GM21526 (cell line): ENCODE measurements around the gene VIPR2.
"Not testable (repeated sequence)": the region's sequence is repeated elsewhere in the genome, so short reads cannot be mapped to it uniquely, and the experiment has no call there.

Source experiments
- ATAC-seq: cut with Tn5 transposase; IDR thresholded peaks from one replicate; pipeline ENCODE4 v1.9.1; 2021; ENCODE audit warnings: moderate library complexity; ENCODE audit not compliant: unreplicated experiment, low FRiP score

The VIPR2 gene

DNA sequence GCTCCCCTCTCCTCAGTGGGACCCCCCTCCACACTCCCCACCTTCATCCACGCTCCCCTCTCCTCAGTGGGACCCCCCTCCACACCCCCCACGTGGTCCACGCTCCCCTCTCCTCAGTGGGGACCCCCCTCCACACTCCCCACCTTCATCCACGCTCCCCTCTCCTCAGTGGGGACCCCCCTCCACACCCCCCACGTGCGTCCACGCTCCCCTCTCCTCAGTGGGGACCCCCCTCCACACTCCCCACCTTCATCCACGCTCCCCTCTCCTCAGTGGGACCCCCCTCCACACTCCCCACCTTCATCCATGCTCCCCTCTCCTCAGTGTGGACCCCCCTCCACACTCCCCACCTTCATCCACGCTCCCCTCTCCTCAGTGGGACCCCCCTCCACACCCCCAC, 146.4 kb downstream of the VIPR2 start:
- not testable (repeated sequence) for ATAC-seq

DNA sequence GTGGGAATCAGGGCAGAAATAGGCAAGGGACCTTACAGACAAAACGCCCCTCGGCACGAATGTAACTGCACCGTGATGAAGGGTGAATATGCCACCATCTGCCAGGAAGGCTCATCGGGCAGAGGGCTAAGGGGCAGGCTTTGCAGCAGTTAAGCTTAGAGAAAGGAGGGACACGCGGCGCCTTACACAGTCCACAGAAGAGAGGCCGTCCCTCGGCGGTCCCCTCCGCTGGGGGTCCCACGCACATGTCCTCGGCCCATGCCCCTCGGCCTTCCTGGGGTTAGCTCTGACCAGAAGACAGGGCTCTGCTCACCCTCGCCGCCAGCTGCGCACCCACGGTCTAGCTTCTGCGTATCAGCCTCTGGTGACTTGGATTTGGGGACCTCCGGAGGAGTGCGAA, 147.2 kb downstream of the VIPR2 start:
- ATAC-seq: no peak

DNA sequence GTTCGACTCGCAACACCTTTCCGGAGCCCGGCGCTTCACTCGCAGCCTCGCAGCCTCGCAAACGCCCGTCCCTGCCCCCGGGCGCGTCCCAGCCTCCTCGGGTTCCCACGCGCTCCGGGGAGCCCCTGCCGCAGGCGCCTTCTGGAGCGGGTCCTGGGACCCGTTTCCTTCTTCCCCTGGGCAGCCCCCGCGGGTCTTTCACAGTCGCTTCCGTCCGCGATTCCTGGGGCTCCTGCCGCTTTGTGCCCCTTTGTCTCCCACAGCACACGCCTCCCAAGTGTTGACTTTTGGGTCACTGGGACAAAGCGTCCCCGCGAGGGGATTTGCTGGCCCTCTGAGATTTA, 147.6 kb downstream of the VIPR2 start:
- ATAC-seq: no peak

DNA sequence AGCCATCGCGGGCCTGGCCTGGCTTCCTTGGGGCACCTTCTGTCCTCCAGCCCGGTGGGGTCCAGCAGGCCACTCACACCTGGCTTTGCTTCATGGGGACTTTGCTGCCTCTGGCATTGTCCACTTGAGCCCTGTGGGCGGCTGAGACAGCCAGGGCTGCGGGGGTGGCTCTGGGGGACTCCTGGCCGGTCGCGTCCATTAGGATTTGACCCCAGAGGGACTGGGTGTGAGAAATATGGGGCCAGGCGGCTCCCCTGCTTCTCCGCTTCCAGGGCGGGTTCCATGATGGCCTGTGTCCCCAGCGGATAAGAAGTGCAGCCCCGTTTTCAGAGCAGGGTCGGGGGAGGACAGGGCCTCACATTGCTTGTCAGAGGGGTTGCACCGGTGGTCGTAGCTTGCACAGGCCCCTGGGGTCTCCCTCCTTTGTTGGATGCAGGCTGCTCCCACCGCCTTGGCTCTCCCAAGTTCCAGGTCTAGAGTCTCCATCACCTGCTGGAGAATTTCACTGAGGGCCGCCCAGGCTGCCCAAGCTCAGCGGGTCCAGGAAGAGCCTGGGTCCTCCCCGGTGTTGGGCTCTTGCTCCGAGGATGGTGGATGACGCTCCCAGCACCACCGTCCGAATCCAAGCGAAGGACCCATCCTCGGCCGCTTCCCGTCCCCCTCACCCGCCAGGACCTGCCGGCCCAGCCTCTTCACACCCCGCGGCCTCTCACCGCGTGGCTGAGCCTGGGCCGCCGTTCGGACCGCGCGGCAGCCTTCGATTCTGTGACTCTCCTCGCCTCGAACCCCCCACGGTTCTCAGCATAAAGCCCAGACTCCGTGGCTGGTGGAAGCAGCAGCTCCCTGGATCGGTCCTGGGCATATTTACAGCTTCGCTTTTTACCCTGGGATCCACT, 148.2 kb downstream of the VIPR2 start:
- ATAC-seq: no peak

DNA sequence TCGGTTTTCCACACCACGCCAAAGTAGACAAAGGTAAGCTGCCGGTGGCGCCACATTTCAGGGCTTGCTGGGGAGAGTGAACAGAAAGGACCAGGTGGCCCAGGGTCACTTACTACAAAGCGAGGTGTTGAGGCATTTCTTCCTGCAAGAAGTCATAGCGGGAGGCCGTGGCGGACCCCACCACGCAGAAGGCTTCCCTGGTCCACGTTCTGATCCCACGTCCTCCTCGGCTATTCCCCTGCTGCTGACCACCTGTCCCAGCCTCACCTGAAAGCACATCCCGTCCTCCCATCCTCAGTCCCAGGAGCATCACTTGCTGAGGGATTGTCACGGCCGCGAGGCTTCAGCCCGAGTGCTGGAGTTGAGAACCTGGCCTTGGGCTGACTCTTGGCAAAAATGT, 149.2 kb downstream of the VIPR2 start:
- ATAC-seq: no peak

DNA sequence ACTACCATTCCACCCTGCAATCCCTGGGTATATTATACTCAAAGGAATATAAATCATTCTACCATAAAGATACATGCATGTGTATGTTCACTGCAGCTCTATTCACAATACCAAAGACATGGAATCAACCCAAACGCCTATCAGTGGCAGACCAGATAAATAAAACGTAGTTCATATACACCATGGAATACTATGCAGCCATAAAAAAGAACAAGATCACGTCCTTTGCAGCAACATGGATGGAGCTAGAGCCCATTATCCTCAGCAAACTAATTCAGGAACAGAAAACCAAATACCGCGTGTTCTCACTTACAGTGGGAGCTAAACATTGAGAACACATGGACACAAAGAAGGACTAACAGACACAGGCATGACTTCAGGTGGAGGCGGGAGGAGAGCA, 150.0 kb downstream of the VIPR2 start:
- no peak for ATAC-seq

DNA sequence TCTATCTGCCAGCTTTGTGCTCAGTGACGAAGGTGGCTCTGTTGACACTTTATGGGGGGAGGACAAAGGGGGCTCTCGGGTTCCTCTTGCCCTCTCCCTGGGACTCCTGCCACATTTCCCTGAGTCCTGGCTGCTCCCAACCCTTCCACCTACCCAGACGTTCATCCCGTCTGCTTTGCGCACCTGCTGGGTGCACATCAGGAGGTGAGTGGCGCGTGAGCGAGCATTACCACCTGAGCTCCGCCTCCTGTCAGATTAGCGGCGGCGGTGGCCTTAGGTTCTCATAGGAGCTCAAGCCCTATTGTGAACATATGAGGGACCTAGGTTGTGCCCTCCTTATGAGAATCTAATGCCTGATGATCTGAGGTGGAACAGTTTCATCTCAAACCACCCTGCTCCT, 151.1 kb downstream of the VIPR2 start:
- ATAC-seq: no peak

DNA sequence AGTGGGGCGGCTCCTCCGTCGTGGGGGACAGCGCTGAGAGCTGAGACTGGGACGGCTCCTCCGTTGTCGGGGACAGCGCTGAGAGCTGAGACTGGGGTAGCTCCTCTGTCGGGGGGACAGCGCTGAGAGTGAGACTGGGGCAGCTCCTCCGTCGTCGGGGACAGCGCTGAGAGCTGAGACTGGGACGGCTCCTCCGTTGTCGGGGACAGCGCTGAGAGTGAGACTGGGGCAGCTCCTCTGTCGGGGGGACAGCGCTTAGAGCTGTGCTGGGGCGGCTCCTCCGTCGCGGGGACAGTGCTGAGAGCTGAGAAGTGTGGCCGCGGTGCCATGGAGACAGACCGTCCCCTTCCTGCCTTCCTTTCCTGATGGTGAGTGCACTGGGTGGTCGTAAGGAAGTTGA, 151.9 kb downstream of the VIPR2 start:
- ATAC-seq: no peak

DNA sequence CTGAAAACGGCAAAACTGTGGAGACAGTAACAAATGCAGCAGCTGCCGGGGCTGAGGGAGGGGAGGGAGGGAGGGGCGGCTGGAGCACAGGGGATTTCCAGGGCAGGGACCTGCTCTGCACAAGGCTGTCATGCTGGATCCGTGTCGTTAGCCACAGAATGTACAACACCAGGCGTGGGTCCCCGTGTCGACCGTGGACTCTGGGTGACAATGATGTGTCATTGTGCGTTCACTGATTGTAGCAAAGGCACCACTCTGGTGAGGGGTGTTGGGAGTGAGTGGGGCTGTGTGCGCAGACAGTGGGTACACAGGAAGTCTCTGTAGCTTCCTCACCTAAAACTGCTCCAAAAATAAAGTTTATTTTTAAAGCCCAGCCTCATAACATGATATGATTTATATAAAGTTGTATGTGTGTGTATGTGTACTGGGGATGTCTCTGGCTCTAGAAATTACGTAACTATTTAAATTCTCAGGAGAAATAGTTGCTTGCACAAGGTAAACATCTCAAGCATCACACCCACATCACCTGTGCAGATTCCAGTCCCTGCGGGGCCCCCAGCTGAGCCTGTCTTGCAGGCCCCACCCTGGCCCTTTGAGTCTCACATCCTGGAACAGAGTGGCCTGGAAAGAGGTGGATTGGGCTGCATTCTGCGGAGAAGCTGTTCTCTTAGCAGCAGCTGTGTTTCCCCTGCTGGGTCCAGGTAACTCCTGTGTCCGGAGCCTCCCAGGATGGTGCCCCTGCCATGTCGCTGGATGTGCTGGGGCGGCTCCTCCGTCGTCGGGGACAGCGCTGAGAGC, 152.6 kb downstream of the VIPR2 start:
- ATAC-seq: no peak

DNA sequence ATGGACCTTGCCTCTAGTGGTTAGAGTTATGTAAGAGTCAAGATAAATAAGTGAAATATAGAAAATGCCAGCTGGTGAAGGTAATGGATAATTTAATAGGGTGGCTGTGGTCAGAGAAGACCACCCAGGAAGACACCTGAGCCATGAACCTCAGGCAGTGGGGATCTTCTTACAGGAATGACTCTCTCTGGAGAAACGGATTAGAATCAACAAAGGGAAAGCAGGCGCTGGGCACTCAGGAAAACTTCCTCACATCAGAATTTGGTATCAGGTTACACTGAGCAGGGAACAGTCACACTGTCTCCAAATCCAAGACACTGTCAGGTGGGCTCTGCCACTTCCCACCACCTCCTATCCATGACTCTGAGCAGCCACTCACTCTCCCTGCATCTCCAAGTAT, 155.7 kb downstream of the VIPR2 start:
- no peak for ATAC-seq

DNA sequence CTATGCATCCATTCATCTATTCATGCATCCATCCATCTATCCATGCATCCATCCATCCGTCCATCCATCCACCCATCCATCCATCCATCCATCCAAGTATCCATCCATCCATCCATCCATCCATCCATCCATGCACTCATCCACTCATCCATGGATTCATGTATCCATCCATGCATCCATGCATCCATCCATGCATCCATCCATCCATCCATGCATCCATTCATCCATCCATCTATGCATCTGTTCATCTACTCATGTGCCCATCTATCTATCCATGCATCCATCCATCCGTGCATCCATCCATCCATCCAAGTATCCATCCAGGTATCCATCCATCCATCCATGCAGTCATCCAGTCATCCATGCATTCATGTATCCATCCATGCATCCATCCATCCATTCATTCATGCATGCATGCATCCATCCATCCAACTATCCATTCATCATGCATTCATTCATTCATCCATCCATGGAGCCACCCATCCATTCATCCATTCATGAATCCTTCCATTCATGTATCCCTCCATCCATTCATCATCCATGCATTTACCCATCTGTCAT, 156.3 kb downstream of the VIPR2 start:
- no peak for ATAC-seq

DNA sequence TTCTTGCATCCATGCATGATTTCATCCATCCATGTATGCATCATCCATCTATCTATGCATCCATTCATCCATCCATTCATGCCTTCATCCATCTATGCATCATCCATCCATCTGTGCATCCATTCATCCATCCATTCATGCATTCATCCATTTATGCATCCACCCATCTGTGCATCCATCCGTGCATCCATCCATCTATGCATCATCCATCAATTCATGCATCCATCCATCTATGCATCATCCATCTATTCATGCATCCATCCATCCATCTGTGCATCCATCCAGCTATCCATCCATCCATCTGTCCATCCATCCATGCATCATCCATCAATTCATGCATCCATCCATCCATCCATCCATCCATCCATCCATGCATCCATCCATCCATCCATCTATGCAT, 157.0 kb downstream of the VIPR2 start:
- ATAC-seq: no peak

DNA sequence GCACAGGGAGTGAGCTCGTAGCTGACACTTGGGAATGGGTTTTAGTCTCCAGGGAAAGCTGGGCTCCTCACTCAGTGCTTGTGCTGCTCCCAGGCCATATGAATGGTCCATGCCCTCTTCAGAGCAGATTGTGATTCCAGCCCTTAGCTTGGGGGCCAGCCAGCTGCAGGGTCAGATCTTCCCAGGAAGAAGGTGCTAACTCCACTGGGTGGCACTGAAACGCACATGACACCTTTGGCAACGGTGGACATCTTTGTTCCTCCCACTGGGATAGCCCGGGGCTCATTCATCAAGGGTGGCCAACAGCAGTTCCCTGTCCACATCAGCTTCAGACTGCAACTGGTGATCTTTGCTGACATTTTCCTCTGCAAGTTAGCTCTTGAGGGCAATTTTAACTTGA, 159.1 kb downstream of the VIPR2 start:
- no peak for ATAC-seq

DNA sequence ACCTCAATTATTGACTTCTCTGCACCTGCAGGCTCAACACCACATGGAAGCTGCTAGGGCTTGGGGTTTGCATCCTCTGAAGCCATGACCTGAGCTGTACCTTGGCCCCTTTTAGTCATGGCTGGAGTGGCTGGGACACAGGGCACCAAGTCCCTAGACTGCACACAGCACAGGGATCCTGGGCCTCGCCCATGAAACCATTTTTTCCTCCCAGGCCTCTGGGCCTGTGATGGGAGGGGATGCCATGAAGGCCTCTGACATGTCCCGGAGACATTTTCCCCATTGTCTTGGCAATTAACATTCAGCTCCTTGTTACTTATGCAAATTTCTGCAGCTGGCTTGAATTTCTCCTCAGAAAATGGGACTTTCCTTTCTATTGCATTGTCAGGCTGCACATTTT, 160.7 kb downstream of the VIPR2 start:
- ATAC-seq: not testable (repeated sequence)

DNA sequence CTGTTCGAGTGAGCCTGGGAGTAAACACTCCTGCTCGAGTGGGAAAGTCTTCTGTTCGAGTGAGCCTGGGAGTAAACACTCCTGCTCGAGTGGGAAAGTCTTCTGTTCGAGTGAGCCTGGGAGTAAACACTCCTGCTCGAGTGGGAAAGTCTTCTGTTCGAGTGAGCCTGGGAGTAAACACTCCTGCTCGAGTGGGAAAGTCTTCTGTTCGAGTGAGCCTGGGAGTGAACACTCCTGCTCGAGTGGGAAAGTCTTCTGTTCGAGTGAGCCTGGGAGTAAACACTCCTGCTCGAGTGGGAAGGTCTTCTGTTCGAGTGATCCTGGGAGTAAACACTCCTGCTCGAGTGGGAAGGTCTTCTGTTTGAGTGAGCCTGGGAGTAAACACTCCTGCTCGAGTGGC, 162.6 kb downstream of the VIPR2 start:
- not testable (repeated sequence) for ATAC-seq

DNA sequence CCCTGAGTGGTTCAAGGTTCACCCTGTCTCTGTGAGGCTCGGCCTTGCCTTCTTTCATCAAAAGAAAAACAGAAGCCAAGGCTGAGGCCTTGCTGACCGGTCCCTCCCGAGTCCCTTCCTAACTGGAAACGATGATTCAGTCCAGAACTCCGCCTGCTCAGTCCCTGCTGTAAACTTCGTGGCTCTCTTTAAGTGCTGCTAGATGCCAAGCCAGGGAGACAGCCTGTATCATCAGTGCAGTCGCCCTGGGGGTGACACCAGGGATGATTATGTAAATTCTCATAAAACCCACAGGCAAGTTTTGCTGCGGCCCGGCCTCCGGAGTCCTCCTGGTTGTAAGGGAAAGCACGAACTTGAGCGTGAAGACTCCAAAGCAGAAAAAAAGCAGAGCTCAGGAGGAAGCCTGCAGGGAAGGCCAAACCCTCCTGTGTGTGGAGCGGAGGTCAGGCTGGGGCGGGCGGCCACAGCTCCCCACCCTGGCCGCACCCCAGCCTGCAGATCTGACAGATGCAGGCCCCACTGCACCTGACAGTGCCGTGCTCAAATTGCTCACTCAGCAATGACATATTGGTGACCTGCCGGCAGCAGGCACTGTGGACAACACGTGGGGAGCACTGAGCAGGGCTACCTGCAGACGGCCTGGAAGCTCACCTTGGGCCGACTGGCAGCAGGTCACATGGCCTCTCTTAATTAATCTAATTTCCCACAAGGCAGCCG, 164.9 kb downstream of the VIPR2 start:
- ATAC-seq: no peak

DNA sequence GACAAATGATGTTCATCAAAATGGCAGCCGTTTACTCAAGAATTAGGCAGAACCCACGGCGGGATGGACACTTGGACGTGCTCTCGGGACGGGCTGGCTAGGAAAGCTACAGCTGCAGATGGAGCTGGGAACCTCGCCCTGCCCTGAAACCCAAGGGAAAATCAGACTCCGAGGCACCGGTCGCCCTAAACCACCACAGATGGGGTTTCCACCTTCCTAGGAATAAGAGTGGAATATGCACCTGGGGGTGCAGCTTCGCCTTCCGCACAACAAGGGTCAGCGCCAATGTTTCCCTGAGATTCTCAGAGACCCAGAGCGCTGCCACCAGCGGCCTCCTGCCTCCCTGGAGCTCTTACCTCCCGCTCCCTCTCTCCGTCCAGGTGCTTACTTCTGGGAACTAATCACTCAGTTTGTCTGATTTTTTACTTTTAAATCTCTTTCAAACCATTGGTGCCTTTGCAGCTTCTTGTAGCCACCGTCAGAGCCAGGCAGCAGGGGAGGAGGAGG, 165.6 kb downstream of the VIPR2 start:
- ATAC-seq: no peak
